ES-I3 (cell line): ENCODE results near the gene PCDHGB6.
"Not testable (repeated sequence)": the region's sequence is repeated elsewhere in the genome, so short reads cannot be mapped to it uniquely, and the experiment has no call there.

ENCODE experiments used
- H3K36me3 ChIP-seq: 2 replicates; pipeline ENCODE4 v1.6.1; 2013; ENCODE audit warnings: mild to moderate bottlenecking, low read length, control low read depth, moderate library complexity; ENCODE audit not compliant: insufficient read depth
- H3K4me1 ChIP-seq: 2 replicates; pipeline ENCODE4 v1.6.1; 2013; ENCODE audit warnings: mild to moderate bottlenecking, control low read depth, low read length; ENCODE audit not compliant: insufficient read depth
- H3K9ac ChIP-seq: 2 replicates; pipeline ENCODE4 v1.6.1; 2013; ENCODE audit warnings: low read depth, mild to moderate bottlenecking, low read length, moderate library complexity
- H3K9me3 ChIP-seq: 2 replicates; pipeline ENCODE4 v1.6.1; 2013; ENCODE audit warnings: mild to moderate bottlenecking, low read length, moderate library complexity; ENCODE audit not compliant: control insufficient read depth, insufficient read depth

Gene PCDHGB6

GRCh38 chr5:141407790-141408505 is at the start of gene PCDHGB6:
Gene PCDHGB6, plus strand, starts transcription at chr5:141408021. Its CDS starts 182 bp downstream, at chr5:141408203.
- peak within 1 kb of the TSS; percentile 50; the same call in 1 of the 2 replicates for H3K9ac ChIP-seq
- H3K9me3 ChIP-seq, H3K4me1 ChIP-seq, H3K36me3 ChIP-seq: not testable (repeated sequence)

GRCh38 chr5:141359790-141360426 is 47.9 kb upstream of the PCDHGB6 start, which contains the start of gene PCDHGB2:
Gene PCDHGB2, plus strand, starts transcription at chr5:141359994. Its CDS starts 142 bp downstream, at chr5:141360136.
- Histone ChIP-seq H3K9me3 (peaks cover 8% of the 10 kb centered on the region; the same call in 1 of the 2 replicates), H3K36me3 (no peaks in the 10 kb centered on the region), H3K4me1 (peaks cover 3% of the 10 kb centered on the region; the same call in 1 of the 2 replicates), H3K9ac (no peak within 1 kb of the TSS; the same call in 1 of the 2 replicates)

- Histone ChIP-seq H3K4me1 (peaks cover 3% of the 10 kb centered on the region; the same call in 1 of the 2 replicates), H3K9ac (no peak overlapping the region), H3K9me3 (peaks cover 8% of the 10 kb centered on the region; the same call in 1 of the 2 replicates), H3K36me3 (no peaks in the 10 kb centered on the region)
Measured at GRCh38 chr5:141360685-141361084, 47.1 kb upstream of the PCDHGB6 start.

DNA sequence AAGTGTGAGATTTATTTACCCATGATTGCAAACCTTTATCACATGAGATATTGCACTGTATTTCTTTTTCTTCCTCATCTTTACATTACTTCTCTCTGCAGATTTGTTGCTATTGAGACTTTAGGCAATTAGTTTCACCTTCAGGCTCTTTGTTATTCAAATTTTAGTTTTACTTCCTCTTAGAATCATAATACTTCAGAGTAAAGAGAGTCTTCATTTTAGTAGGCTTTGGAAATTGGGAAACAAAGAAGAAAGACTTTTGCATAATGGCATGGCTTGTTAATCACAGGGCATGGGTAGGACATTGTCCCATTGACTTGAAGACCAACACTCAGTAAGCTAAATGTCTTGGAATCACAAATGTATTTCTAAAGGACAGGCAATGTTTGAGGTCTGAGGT is 45.1 kb upstream of the PCDHGB6 start:
- H3K4me1 ChIP-seq: peaks cover 3% of the 10 kb centered on the region; the same call in 1 of the 2 replicates
- no peak overlapping the region for H3K9ac ChIP-seq
- H3K36me3 ChIP-seq: no peaks in the 10 kb centered on the region
- peaks cover 8% of the 10 kb centered on the region; the same call in 1 of the 2 replicates for H3K9me3 ChIP-seq

GRCh38 chr5:141363952-141364660 is 43.7 kb upstream of the PCDHGB6 start, which contains the start of gene PCDHGA5:
Gene PCDHGA5, plus strand, starts transcription at chr5:141364162. Its CDS starts 169 bp downstream, at chr5:141364331.
- Histone ChIP-seq H3K9me3 (peaks cover 8% of the 10 kb centered on the region; the same call in 1 of the 2 replicates), H3K4me1 (peaks cover 3% of the 10 kb centered on the region; the same call in 1 of the 2 replicates), H3K9ac (no peak within 1 kb of the TSS), H3K36me3 (no peaks in the 10 kb centered on the region)

DNA sequence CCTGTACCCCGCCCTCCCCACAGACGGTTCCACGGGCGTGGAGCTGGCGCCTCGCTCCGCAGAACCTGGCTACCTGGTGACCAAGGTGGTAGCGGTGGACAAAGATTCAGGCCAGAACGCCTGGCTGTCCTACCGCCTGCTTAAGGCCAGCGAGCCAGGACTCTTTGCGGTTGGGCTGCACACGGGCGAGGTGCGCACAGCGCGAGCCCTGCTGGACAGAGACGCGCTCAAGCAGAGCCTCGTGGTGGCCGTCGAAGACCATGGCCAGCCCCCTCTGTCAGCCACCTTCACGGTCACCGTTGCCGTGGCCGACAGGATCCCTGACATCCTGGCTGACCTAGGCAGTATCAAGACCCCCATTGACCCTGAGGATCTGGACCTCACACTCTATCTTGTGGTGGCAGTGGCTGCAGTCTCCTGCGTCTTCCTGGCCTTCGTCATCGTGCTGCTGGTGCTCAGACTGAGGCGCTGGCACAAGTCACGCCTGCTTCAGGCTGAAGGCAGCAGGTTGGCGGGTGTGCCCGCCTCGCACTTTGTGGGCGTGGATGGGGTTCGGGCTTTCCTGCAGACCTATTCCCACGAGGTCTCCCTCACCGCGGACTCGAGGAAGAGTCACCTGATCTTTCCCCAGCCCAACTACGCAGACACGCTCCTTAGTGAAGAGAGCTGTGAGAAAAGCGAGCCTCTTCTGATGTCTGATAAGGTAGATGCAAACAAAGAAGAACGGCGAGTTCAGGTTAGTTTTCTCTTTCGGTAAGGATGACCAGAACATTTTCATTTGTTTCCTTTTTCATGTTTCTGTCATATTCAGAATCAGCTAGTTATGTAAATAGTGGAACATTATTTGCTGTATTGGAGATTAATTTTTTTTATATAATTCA is 41.6 kb upstream of the PCDHGB6 start:
- Histone ChIP-seq H3K9ac (no peak overlapping the region), H3K4me1 (peaks cover 3% of the 10 kb centered on the region; the same call in 1 of the 2 replicates), H3K36me3 (no peaks in the 10 kb centered on the region), H3K9me3 (no peaks in the 10 kb centered on the region; the same call in 1 of the 2 replicates)

DNA sequence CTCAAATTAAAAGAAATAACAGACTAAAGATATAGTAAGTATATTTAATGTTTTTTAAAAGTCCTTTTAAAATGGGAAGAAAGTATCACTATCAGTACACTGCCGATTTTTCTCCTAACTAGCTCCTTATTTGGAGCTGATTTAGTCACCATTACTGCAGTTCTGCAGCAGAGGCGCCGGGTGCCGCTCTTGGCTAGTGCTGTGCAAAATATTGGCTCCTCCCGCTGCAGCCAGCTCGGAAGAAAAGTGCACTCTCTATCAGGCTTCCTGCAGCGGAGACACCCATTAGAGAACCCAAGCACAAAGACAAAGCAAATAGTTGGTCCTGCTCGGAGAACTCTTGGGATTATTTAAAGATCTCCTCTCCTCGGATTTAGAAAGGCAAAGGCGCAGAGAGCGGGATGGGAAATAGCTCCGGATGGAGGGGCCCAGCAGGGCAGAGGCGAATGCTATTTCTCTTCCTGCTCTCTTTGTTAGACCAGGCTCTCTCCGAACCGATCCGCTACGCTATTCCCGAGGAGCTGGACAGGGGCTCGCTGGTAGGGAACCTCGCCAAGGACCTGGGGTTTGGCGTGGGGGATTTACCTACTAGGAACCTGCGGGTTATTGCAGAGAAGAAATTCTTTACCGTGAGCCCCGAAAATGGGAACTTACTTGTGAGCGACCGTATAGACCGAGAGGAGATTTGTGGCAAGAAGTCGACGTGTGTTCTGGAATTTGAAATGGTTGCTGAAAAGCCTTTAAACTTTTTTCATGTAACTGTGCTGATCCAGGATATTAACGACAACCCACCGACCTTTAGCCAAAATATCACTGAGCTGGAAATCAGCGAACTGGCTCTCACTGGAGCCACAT is 37.6 kb upstream of the PCDHGB6 start, which contains the start of gene PCDHGB3:
TSS of gene PCDHGB3 (plus strand) at position 249 of the 855 bp plus-strand sequence. CDS start at position 402, 153 bp downstream.
- no peak within 1 kb of the TSS for H3K9ac ChIP-seq
- peaks cover 5% of the 10 kb centered on the region for H3K9me3 ChIP-seq
- no peaks in the 10 kb centered on the region for H3K36me3 ChIP-seq
- no peaks in the 10 kb centered on the region for H3K4me1 ChIP-seq

DNA sequence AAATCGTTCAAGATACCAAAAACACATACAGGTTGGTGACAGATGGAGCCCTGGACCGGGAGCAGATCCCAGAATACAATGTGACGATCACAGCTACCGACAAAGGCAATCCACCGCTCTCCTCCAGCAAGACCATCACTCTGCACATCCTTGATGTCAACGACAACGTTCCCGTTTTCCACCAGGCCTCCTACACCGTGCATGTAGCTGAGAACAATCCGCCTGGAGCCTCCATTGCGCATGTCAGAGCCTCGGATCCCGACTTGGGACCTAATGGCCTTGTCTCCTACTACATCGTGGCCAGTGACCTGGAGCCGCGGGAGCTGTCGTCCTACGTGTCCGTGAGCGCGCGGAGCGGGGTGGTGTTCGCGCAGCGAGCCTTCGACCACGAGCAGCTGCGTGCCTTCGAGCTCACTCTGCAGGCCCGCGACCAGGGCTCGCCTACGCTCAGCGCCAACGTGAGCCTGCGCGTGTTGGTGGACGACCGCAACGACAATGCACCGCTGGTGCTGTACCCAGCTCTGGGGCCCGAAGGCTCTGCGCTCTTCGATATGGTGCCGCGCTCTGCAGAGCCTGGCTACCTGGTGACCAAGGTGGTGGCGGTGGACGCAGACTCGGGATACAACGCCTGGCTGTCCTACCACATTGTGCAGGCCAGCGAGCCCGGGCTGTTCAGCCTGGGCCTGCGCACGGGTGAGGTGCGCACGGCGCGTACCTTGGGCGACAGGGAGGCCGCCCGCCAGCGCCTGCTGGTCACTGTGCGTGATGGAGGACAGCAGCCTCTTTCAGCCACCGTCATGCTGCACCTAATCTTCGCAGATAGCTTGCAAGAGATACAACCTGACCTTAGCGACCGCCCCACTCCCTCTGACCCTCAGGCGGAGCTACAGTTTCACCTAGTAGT is 36.0 kb upstream of the PCDHGB6 start:
- Histone ChIP-seq H3K9ac (no peak overlapping the region), H3K36me3 (no peaks in the 10 kb centered on the region), H3K9me3 (peaks cover 5% of the 10 kb centered on the region), H3K4me1 (no peaks in the 10 kb centered on the region)

- H3K36me3 ChIP-seq: no peaks in the 10 kb centered on the region
- H3K9me3 ChIP-seq: peaks cover 7% of the 10 kb centered on the region
- no peaks in the 10 kb centered on the region for H3K4me1 ChIP-seq
- no peak within 1 kb of the TSS for H3K9ac ChIP-seq
Measured at GRCh38 chr5:141373673-141374317, 34.0 kb upstream of the PCDHGB6 start, which contains the start of gene PCDHGA6. Gene PCDHGA6, plus strand, starts transcription at chr5:141373891. Its CDS starts 193 bp downstream, at chr5:141374084.

DNA sequence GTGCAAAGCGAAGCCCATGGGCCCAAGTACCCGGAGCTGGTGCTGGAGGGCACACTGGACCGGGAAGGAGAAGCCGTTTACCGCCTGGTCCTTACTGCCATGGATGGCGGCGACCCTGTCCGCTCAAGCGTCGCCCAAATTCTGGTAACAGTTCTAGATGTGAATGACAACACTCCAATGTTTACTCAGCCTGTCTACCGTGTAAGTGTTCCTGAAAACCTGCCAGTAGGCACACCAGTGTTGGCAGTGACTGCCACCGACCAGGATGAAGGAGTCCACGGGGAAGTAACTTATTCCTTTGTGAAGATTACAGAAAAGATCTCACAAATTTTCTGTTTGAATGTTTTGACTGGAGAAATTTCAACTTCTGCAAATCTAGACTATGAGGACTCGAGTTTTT is 33.2 kb upstream of the PCDHGB6 start:
- Histone ChIP-seq H3K4me1 (no peaks in the 10 kb centered on the region), H3K9me3 (peaks cover 7% of the 10 kb centered on the region), H3K36me3 (no peaks in the 10 kb centered on the region), H3K9ac (no peak overlapping the region)

DNA sequence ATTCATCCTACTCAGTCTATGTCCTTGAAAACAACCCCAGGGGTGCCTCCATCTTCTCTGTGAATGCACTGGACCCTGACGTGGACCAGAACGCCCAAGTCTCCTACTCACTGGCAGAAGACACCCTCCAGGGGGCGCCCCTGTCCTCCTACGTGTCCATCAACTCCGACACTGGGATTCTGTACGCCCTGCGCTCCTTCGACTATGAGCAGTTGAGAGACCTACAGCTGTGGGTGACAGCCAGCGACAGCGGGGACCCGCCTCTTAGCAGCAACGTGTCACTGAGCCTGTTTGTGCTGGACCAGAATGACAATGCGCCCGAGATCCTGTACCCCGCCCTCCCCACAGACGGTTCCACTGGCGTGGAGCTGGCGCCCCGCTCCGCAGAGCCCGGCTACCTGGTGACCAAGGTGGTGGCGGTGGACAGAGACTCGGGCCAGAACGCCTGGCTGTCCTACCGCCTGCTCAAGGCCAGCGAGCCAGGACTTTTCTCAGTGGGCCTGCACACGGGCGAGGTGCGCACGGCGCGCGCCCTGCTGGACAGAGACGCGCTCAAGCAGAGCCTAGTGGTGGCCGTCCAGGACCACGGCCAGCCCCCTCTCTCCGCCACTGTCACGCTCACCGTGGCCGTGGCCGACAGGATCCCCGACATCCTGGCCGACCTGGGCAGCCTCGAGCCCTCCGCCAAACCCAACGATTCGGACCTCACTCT is 32.2 kb upstream of the PCDHGB6 start:
- not testable (repeated sequence) for H3K36me3 ChIP-seq, H3K9ac ChIP-seq, H3K4me1 ChIP-seq, H3K9me3 ChIP-seq
